GM12892 (cell line): ENCODE results near the gene TTC28.

Experiments
- POLR2A ChIP-seq: IDR thresholded peaks from 2 replicates; pipeline ENCODE4 v1.6.1; 2011; ENCODE audit warnings: low read depth, low read length, control low read depth
- POLR2AphosphoS5 ChIP-seq: IDR thresholded peaks from 2 replicates; pipeline ENCODE4 v1.6.1; 2011; ENCODE audit warnings: low read depth, low read length, control low read depth
- TAF1 ChIP-seq: IDR thresholded peaks from 2 replicates; pipeline ENCODE4 v1.6.1; 2011; ENCODE audit warnings: low read depth, mild to moderate bottlenecking, control low read depth, low read length, borderline replicate concordance

GRCh38 chr22:28718044-28718443, 38.4 kb upstream of the TTC28 start:
- TF ChIP-seq POLR2AphosphoS5 (no peak), POLR2A (no peak), TAF1 (no peak)
